ENCODE measurements around the gene GABRE.
"Not testable (repeated sequence)": the region's sequence is repeated elsewhere in the genome, so short reads cannot be mapped to it uniquely, and the experiment has no call there.

GABRE gene

DNA sequence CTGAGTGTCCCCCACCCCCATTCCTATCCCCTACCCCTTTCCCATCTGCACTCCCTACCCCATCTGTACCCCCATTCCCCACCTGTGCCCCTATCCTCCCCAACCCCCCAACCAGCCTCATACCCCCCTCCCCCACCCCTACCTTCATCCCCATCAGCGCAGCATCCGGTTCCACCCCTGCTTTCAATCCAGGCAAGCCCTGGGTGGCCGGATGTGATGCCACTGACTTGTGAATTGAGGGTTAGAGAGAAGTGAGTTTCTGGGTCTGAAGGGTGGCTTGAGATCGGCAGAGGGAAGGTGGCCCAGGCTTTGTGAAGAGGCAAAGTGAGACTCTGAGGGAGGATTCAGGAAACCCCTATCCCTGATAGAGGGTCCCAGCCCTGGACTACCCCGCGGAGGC is 53.9 kb downstream of the GABRE start:
- no peak for DNase-seq (ENCODE audit: extremely low read depth, low read depth)
- TF ChIP-seq, protein P1, sequence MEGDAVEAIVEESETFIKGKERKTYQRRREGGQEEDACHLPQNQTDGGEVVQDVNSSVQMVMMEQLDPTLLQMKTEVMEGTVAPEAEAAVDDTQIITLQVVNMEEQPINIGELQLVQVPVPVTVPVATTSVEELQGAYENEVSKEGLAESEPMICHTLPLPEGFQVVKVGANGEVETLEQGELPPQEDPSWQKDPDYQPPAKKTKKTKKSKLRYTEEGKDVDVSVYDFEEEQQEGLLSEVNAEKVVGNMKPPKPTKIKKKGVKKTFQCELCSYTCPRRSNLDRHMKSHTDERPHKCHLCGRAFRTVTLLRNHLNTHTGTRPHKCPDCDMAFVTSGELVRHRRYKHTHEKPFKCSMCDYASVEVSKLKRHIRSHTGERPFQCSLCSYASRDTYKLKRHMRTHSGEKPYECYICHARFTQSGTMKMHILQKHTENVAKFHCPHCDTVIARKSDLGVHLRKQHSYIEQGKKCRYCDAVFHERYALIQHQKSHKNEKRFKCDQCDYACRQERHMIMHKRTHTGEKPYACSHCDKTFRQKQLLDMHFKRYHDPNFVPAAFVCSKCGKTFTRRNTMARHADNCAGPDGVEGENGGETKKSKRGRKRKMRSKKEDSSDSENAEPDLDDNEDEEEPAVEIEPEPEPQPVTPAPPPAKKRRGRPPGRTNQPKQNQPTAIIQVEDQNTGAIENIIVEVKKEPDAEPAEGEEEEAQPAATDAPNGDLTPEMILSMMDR (IDR thresholded peaks at IDR 0.05; ENCODE audit: low read depth, low read length, missing control alignments), result no peak
- no peak overlapping the region for H3K4me3 ChIP-seq (replicated peaks; ENCODE audit: low read depth, low read length)

DNA sequence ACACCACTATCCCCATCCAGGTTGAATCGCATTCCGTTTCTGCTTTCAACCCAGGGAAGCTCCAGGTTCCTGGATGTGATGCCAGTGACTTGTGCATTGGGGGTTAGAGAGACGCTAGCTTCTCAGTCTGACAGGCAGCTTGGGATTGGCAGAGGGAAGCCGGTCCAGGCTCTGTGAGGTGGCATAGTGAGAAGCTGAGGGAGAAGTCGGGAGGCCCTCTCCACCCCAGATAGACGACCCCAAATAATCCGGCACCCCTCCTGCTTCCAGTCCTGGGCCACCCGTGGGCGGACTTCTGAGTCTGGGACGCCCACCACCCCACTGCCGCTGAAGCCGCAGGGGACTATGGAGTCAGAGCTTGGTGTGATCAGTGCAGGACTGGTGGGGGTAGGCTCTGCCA is 54.4 kb downstream of the GABRE start:
- no peak overlapping the region for H3K4me3 ChIP-seq (replicated peaks; ENCODE audit: low read depth, low read length)
- TF ChIP-seq, protein P1 (IDR thresholded peaks at IDR 0.05; ENCODE audit: low read depth, low read length, missing control alignments), result no peak
- no peak for DNase-seq (ENCODE audit: extremely low read depth, low read depth)

DNA sequence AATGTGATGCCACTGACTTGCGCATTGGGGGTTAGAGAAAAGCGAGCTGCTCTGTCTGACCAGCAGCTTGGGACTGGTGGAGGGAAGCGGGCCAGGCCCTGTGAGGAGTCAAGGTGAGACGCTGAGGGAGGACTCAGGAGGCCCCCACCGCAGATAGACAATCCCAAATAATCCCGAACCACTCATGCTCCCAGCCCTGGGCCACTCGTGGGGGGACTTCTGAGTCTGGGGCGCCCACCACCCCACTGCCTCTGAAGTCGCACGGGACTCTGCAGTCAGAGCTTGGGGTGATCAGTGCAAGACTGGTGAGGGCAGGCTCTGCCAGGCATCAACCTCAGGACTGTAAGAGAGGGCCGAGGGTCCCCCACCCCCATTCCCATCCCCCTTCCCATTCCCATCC is 54.9 kb downstream of the GABRE start:
- no peak for DNase-seq (ENCODE audit: extremely low read depth, low read depth)
- H3K4me3 ChIP-seq (replicated peaks; ENCODE audit: low read depth, low read length), result no peak overlapping the region
- TF ChIP-seq, protein P1 (IDR thresholded peaks at IDR 0.05; ENCODE audit: low read depth, low read length, missing control alignments), result no peak

DNA sequence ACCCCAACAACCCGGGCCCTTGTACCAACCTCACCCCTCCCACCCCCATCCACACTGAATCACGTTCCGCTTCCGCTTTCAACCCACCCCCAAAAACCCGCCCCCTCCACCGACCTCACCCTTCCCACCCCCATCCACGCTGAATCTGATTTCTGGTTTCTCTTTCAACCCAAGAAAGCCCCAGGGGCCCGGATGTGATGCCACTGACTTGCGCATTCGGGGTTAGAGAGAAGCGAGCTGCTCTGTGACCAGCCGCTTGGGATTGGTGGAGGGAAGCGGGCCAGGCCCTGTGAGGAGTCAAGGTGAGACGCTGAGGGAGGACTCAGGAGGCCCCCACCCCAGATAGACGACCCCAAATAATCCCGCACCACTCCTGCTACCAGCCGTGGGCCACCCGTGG is 55.7 kb downstream of the GABRE start:
- H3K4me3 ChIP-seq (replicated peaks; ENCODE audit: low read depth, low read length); DNase-seq (ENCODE audit: extremely low read depth, low read depth): not testable (repeated sequence)

DNA sequence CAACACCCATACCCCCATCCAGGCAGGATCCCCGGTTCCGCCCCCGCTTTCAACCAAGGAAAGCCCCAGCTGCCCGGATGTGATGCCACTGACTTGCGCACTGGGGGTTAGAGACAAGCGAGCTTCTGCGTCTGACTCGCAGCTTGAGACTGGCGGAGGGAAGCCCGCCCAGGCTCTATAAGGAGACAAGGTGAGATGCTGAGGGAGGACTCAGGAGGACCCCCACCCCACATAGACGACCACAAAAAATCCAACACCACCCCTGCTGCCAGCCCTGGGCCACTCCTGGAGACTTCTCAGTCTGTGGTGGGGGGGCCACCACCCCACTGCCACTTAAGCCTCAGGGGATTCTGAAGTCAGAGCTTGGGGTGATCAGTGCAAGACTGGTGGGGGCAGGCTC is 61.7 kb downstream of the GABRE start, which contains the start of gene MAGEA4:
Gene MAGEA4 (plus strand): TSS at position 110 of the 400 bp plus-strand sequence. CDS start 10,776 bp downstream, outside the sequence.
- no peak for DNase-seq (ENCODE audit: extremely low read depth, low read depth)
- TF ChIP-seq, protein P1 (IDR thresholded peaks at IDR 0.05; ENCODE audit: low read depth, low read length, missing control alignments), result no peak
- no peak within 1 kb of the TSS for H3K4me3 ChIP-seq (replicated peaks; ENCODE audit: low read depth, low read length)

DNA sequence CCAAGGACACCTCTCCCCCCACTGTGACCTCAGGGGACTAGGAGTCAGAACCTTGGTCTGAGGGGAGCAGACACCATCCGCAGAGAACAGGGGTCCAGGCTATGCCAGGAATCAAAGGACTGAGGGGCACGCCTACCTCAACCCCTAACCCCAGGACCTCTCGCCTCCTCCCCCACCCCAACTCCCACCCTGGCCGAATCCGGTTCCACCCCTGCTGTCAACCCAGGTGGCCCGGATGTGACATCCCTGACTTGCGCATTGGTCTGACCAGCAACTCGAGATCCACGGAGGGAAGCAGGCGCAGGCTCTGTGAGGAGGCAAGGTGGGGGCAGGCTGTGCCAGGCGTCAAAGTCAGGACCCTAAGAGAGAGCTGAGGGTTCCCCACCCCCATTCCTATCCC is 62.3 kb downstream of the GABRE start:
- H3K4me3 ChIP-seq (replicated peaks; ENCODE audit: low read depth, low read length), result no peak overlapping the region
- TF ChIP-seq, protein P1 (IDR thresholded peaks at IDR 0.05; ENCODE audit: low read depth, low read length, missing control alignments), result no peak
- DNase-seq (ENCODE audit: extremely low read depth, low read depth), result no peak

DNA sequence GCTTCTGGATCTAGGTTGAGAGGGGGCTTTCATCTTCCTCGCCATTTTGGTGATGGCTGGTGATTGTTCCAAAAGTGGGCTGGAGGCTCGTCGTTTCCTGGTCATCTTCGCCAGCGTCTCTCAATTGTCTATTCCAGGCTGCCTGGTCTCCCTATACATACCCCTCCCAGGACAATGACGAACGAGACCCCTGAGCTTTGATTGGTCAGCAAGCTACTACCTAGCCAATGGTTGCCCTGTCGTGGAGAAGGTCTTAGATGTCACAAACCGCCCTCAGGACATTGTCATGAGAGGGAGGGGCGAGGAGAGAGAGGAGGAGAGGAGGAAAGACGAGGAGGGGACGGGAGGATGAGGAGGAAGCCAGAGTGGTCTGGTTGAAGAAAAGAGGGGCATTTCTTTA is 69.5 kb downstream of the GABRE start:
- DNase-seq (ENCODE audit: extremely low read depth, low read depth), result no peak
- H3K4me3 ChIP-seq (replicated peaks; ENCODE audit: low read depth, low read length), result no peak overlapping the region
- TF ChIP-seq, protein P1 (IDR thresholded peaks at IDR 0.05; ENCODE audit: low read depth, low read length, missing control alignments), result no peak
